ENCODE measurements around the gene MESP2.

Gene MESP2

GRCh38 chr15:89820666-89821611 is 44.8 kb downstream of the MESP2 start:
- DNase-seq = peak; percentile 26

- DNase-seq = no peak
Observed at GRCh38 chr15:89822026-89822425, 45.9 kb downstream of the MESP2 start.

- no peak for DNase-seq
Observed at GRCh38 chr15:89822611-89822950, 46.4 kb downstream of the MESP2 start.

GRCh38 chr15:89822951-89823711 is 47.0 kb downstream of the MESP2 start:
- DNase-seq = peak; percentile 33

GRCh38 chr15:89823836-89824606 is 47.9 kb downstream of the MESP2 start:
- DNase-seq = no peak

GRCh38 chr15:89824607-89824867 is 48.4 kb downstream of the MESP2 start:
- no peak for DNase-seq

- no peak for DNase-seq
Observed at GRCh38 chr15:89825271-89825940, 49.3 kb downstream of the MESP2 start.

- DNase-seq = no peak
Observed at GRCh38 chr15:89826671-89827655, 50.8 kb downstream of the MESP2 start.

- DNase-seq = no peak
Observed at GRCh38 chr15:89827829-89828228, 51.7 kb downstream of the MESP2 start.

Data from NK-92 treated with Interleukin-12 subunit alpha and Interleukin-12 subunit beta, amount 100 ng/mL, for 24 hours (cell line).